ENCODE data around the gene ZNF546. TPM values are rescaled to one million over a fixed set of nuclear protein-coding genes. Genes with fewer than 3 reads are reported as not detected.

The ZNF546 gene
- total RNA-seq, 1 donor from 2014 or later = 5.0 TPM

- Histone ChIP-seq H3K4me1 (no peaks in the 10 kb centered on the region), H3K27ac (no peak overlapping the region), H3K4me3 (no peak overlapping the region), H3F3A (ENCODE audit: low read depth) (no peaks in the 10 kb centered on the region), H3K9ac (no peak overlapping the region), H3K79me2 (ENCODE audit: low read depth) (no peaks in the 10 kb centered on the region), H2AFZ (replicated peaks) (no peak overlapping the region), H3K9me3 (ENCODE audit: low read depth) (peaks cover 7% of the 10 kb centered on the region), H3K27me3 (no peaks in the 10 kb centered on the region), H3K4me2 (no peak overlapping the region), H3K36me3 (peaks cover 5% of the 10 kb centered on the region), H4K20me1 (ENCODE audit: low read depth) (no peaks in the 10 kb centered on the region)
- no peak for DNase-seq (ENCODE audit: low spot score)
- Mint-ChIP-seq H3K4me3 (no peak overlapping the region), H3K27ac (no peak overlapping the region), H3K9me3 (peaks cover 15% of the 10 kb centered on the region), H3K36me3 (peaks cover 26% of the 10 kb centered on the region), H3K27me3 (ENCODE audit: insufficient read depth, low read depth) (no peaks in the 10 kb centered on the region), H3K4me1 (no peaks in the 10 kb centered on the region)
- TF ChIP-seq CTCF (IDR thresholded peaks at IDR 0.05) = no peak
- TF ChIP-seq EZH2 (IDR thresholded peaks at IDR 0.05) = no peak
- TF ChIP-seq EZH2phosphoT487 (IDR thresholded peaks at IDR 0.05) = no peak
Measured at GRCh38 chr19:40006273-40006691, 9.4 kb downstream of the ZNF546 start.

GRCh38 chr19:40009674-40010073 lies 12.8 kb downstream of the ZNF546 start:
- H3K9me3 ChIP-seq (ENCODE audit: low read depth) = peaks cover 26% of the 10 kb centered on the region
- H3K27ac ChIP-seq = no peak overlapping the region
- no peak overlapping the region for H3K4me2 ChIP-seq
- no peak overlapping the region for H2AFZ ChIP-seq (replicated peaks)
- Mint-ChIP-seq H3K27me3 (ENCODE audit: insufficient read depth, low read depth) (no peaks in the 10 kb centered on the region), H3K27ac (no peak overlapping the region), H3K36me3 (peaks cover 51% of the 10 kb centered on the region), H3K4me3 (no peak overlapping the region), H3K4me1 (no peaks in the 10 kb centered on the region), H3K9me3 (peaks cover 41% of the 10 kb centered on the region)
- no peaks in the 10 kb centered on the region for H3K4me1 ChIP-seq
- H3F3A ChIP-seq (ENCODE audit: low read depth) = peaks cover 4% of the 10 kb centered on the region
- no peaks in the 10 kb centered on the region for H3K79me2 ChIP-seq (ENCODE audit: low read depth)
- H4K20me1 ChIP-seq (ENCODE audit: low read depth) = no peaks in the 10 kb centered on the region
- H3K4me3 ChIP-seq = no peak overlapping the region
- no peak overlapping the region for H3K9ac ChIP-seq
- no peaks in the 10 kb centered on the region for H3K27me3 ChIP-seq
- H3K36me3 ChIP-seq = peaks cover 11% of the 10 kb centered on the region
- TF ChIP-seq CTCF (IDR thresholded peaks at IDR 0.05) (no peak), EZH2phosphoT487 (IDR thresholded peaks at IDR 0.05) (no peak), EZH2 (IDR thresholded peaks at IDR 0.05) (no peak)
- no peak for DNase-seq (ENCODE audit: low spot score)

GRCh38 chr19:40013991-40014390 lies 17.1 kb downstream of the ZNF546 start:
- Histone ChIP-seq H4K20me1 (ENCODE audit: low read depth) (no peaks in the 10 kb centered on the region), H3K4me3 (no peak overlapping the region), H2AFZ (replicated peaks) (no peak overlapping the region), H3K9me3 (ENCODE audit: low read depth) (peaks cover 55% of the 10 kb centered on the region), H3K27ac (no peak overlapping the region), H3K27me3 (no peaks in the 10 kb centered on the region), H3K79me2 (ENCODE audit: low read depth) (no peaks in the 10 kb centered on the region), H3K9ac (no peak overlapping the region), H3K4me1 (no peaks in the 10 kb centered on the region), H3K4me2 (no peak overlapping the region), H3F3A (ENCODE audit: low read depth) (peaks cover 5% of the 10 kb centered on the region), H3K36me3 (peaks cover 11% of the 10 kb centered on the region)
- Mint-ChIP-seq H3K27ac (no peak overlapping the region), H3K4me3 (no peak overlapping the region), H3K4me1 (no peaks in the 10 kb centered on the region), H3K9me3 (peaks cover 66% of the 10 kb centered on the region), H3K36me3 (peaks cover 51% of the 10 kb centered on the region), H3K27me3 (ENCODE audit: insufficient read depth, low read depth) (peaks cover 3% of the 10 kb centered on the region)
- no peak for TF ChIP-seq EZH2phosphoT487 (IDR thresholded peaks at IDR 0.05)
- TF ChIP-seq EZH2 (IDR thresholded peaks at IDR 0.05) = no peak
- no peak for TF ChIP-seq CTCF (IDR thresholded peaks at IDR 0.05)
- DNase-seq (ENCODE audit: low spot score) = no peak
